Activated T-cell treated with anti-CD3 and anti-CD28 coated beads, Interleukin-2, amount 50 U/mL, for 72 hours (primary cell): Measurements from ENCODE around the gene ITPKA. TPM values are rescaled to one million over a fixed set of nuclear protein-coding genes. Genes with fewer than 3 reads are reported as not detected.

Source experiments
- ATAC-seq, 2 donors: fragments of 150-1000 bp; cut with Tn5 transposase; replicated peaks in 1 of 2; 2 replicates each; pipeline ENCODE4 v1.10.0; 2021; ENCODE audit warnings: moderate library complexity in 2 of 2, mild to moderate bottlenecking in 1 of 2
- DNase-seq, 2 donors: peaks; one replicate each; pipeline ENCODE4 v3.0.0; 2021 to 2022; ENCODE audit warnings: mixed read lengths in 1 of 2
- H3K27ac Mint-ChIP-seq: one replicate; pipeline ENCODE4 v1.8.0; 2022; ENCODE audit warnings: mild to moderate bottlenecking, moderate library complexity, mixed read lengths
- H3K27me3 Mint-ChIP-seq: one replicate; pipeline ENCODE4 v1.8.0; 2022; ENCODE audit warnings: low read depth, mixed read lengths
- H3K36me3 Mint-ChIP-seq, 2 donors: one replicate each; pipeline ENCODE4 v1.8.0; 2022; ENCODE audit warnings: mixed read lengths in 2 of 2, mild to moderate bottlenecking in 1 of 2; ENCODE audit not compliant: insufficient read depth in 2 of 2
- H3K4me1 Mint-ChIP-seq: one replicate; pipeline ENCODE4 v1.8.0; 2022; ENCODE audit warnings: low read depth, mixed read lengths
- H3K4me3 Mint-ChIP-seq, 2 donors: one replicate each; pipeline ENCODE4 v1.8.0; 2022; ENCODE audit warnings: mild to moderate bottlenecking in 2 of 2, mixed read lengths in 2 of 2, moderate library complexity in 2 of 2
- H3K9me3 Mint-ChIP-seq, 2 donors: one replicate each; pipeline ENCODE4 v1.8.0; 2022; ENCODE audit warnings: mixed read lengths in 2 of 2
- total RNA-seq, 2 donors: library from RNA; stranded (reverse); gene quantifications; one replicate each; pipeline ENCODE4 v1.2.3, GENCODE V29; 2022

Gene ITPKA
- total RNA-seq, 2 donors from 2014 or later, result 12.9 to 14.9 TPM

DNA sequence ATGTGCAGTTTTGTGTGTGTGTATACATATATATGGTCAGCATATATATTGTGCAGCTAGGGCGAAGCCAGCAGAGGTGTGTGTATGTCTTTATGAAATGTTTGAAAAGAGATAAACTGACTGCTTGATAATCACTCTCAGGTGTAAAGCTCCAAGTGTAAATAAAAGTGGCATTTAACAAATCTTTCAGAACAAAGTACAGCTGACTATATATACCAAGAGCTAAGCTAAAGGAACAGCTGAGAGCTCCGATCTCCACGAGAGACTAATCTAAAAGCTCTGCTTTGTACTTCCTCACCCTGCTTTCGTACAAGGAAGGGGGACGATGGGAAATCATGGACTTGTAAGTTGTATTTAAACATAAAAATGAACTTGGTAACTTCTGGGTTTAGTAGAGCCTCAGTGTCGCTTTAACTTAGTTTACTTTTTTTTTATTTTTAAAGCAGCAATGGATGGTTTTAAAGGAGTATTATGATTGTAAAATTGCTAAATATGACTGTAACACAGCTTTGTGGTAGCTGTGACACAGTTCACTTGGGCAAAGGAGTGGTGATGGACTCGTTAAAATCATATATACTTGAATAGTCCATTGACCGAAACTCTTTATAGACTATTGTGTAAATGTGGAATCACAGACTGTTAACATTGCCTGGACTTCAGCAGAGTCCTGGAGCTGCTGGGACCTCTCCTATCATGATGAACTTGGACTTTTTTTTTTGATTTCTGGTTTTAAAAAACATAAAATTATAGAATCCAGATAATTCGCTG lies 11.4 kb upstream of the ITPKA start:
- Mint-ChIP-seq H3K4me3 (no peak overlapping the region), H3K9me3 (no peaks in the 10 kb centered on the region), H3K27me3 (no peaks in the 10 kb centered on the region), H3K27ac (no peak overlapping the region), H3K4me1 (peaks cover 57% of the 10 kb centered on the region), H3K36me3 (peaks cover 6 to 15% of the 10 kb centered on the region in 2 donors)
- ATAC-seq (no peak), DNase-seq (no peak)

DNA sequence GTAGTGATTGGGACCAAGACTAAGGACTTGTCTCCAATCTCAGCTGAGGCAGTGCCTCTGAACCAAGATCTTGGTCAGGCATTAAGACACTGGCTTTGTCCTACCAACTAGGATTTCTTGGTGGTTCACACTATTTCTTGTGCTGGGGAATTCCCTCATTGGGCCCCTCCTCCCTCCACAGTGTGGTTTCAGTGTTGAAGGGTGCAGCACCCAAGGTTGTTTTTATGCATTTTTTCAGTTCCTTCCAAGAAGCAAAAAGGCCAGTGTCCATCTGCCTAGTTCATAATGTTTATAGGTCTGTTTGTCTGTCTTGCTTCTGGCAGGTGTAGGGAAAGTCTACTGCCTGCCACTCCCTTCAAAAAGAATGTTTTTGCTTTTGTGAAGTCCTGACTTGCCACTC lies 10.6 kb upstream of the ITPKA start:
- Mint-ChIP-seq H3K27ac (peak overlapping the region; percentile 14), H3K36me3 (peaks cover 10 to 15% of the 10 kb centered on the region in 2 donors), H3K4me1 (peaks cover 57% of the 10 kb centered on the region), H3K27me3 (peaks cover 6% of the 10 kb centered on the region), H3K4me3 (peak overlapping the region; percentile 58 to 85), H3K9me3 (no peaks in the 10 kb centered on the region)
- ATAC-seq (peak; percentile 59 to 69), DNase-seq (peak; percentile 53 to 55)

DNA sequence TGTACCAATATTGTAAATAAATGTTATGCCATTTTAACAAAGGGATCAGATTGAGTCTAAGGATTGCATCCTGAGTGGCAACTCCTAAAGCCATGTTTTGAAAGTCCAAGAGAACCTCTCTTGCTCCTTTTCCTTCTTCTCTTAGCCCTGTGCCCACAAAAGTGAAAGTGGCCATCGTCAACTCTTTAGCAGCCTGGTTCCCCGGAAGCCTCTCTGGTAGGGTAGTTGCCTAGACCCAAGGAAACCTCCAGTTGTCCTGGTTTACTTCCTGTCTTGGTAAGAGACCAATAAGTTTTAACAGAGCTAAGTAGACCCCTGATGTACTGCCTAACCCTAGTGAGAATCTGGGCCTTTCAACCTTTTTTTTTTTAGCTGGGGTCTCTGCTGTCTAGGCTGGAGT lies 10.2 kb upstream of the ITPKA start:
- no peaks in the 10 kb centered on the region for H3K9me3 Mint-ChIP-seq
- DNase-seq (peak in 1 of 2 donors; percentile 28), ATAC-seq (peak in 1 of 2 donors; percentile 40)
- H3K4me1 Mint-ChIP-seq, result peaks cover 57% of the 10 kb centered on the region
- H3K27ac Mint-ChIP-seq, result peak overlapping the region; percentile 14
- H3K36me3 Mint-ChIP-seq, result peaks cover 10 to 15% of the 10 kb centered on the region in 2 donors
- peaks cover 6% of the 10 kb centered on the region for H3K27me3 Mint-ChIP-seq
- H3K4me3 Mint-ChIP-seq, result peak overlapping the region; percentile 58 to 85

DNA sequence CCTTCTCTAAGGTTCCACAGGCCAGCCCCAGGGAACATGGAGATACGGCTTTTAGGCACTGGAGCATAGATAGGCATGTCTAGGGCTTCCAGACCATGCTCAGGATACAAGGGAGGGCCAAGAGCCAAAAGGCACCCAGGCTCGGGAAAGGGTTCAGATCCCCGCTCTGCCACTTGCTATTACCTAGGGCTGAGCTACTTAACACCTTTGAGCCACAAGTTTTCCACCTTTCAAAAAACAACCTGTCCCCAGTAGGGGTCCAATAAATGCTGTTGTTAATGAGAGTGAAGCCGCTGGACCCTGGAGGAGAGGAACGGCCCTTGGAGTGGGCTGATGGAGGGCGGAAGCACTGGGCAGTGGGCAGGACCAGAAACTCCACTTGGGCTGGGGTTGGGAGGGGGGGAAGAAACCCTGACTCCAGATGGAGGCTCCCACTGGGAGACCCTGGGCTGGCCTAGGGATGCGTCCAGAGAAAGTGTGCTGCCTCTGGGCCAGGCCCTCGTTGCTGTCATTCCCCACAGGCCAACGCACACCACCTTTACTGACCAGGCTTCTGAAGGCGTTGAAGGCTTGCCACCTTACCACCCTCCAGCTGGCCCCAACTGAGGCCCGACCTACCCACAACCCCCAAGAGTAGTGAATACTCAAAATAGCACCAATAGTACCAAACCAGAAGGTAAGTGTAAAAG lies 8.6 kb upstream of the ITPKA start:
- DNase-seq (no peak), ATAC-seq (no peak)
- Mint-ChIP-seq H3K36me3 (peaks cover 10 to 12% of the 10 kb centered on the region in 2 donors), H3K27me3 (peaks cover 6% of the 10 kb centered on the region), H3K4me3 (no peak overlapping the region), H3K27ac (no peak overlapping the region), H3K4me1 (peaks cover 63% of the 10 kb centered on the region), H3K9me3 (no peaks in the 10 kb centered on the region)

DNA sequence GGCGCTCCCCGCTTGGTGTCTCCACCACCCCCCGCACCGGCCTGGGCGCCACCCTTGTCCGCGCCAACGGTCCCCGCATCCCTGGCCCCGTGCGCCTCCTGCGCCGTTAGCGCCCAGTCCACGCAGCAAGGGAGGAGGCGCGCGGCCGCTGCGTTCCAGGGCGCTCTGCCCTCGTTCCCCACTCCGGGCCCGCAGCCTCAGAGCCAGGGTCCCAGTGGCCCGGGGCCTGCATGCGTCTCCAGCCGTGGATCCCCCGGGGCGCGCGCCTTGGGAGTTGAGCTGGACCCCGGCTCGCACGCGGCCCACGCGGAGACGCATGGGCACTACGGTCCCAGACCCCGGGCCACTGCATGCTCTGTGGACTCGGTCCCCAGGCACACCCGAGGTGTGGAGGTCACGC lies 7.4 kb upstream of the ITPKA start:
- H3K4me1 Mint-ChIP-seq, result peaks cover 72% of the 10 kb centered on the region
- peaks cover 10% of the 10 kb centered on the region for H3K27me3 Mint-ChIP-seq
- ATAC-seq (no peak), DNase-seq (no peak)
- peaks cover 0 to 2% of the 10 kb centered on the region in 2 donors for H3K9me3 Mint-ChIP-seq
- no peak overlapping the region for H3K27ac Mint-ChIP-seq
- H3K4me3 Mint-ChIP-seq, result no peak overlapping the region
- H3K36me3 Mint-ChIP-seq, result peaks cover 4 to 6% of the 10 kb centered on the region in 2 donors

DNA sequence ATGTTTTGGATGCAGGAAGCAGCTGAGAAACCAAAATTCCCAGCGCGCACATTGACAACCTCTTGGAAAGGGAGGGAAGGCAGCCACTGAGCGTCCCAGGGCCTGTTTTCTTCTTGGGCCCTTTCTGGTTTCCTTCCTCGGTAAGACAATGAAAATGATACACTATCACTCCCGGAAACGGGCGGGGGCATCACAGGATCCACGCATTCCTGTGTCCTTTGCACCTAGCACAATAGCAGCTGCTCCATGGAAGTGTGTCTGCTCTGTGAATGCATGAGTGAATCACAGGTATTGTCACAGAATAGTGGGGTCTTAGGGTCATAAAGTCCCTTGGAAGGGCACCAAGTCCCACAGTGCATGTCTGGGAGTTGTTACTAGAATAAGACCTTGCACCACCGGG lies 6.3 kb upstream of the ITPKA start:
- H3K4me3 Mint-ChIP-seq, result peak overlapping the region in 1 of 2 donors; percentile 22
- peak overlapping the region; percentile 83 for H3K27ac Mint-ChIP-seq
- H3K27me3 Mint-ChIP-seq, result peaks cover 21% of the 10 kb centered on the region
- peaks cover 0 to 2% of the 10 kb centered on the region in 2 donors for H3K9me3 Mint-ChIP-seq
- no peak for DNase-seq
- ATAC-seq, result no peak
- H3K4me1 Mint-ChIP-seq, result peaks cover 76% of the 10 kb centered on the region
- H3K36me3 Mint-ChIP-seq, result peaks cover 1 to 6% of the 10 kb centered on the region in 2 donors

DNA sequence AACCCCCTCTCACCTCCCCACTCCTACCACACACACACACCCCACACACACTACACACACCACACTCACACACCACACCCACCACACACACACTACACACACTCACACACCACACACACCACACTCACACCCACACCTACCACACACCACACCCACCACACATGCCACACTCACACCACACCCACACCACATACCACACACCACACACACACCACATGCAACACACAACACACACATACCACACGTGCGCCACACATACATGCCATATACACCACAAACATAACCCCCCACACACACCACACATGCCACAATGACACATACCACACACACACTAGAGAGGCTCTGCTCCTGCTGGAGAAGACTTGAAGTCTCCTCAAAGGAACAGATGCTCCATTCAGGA lies 5.9 kb upstream of the ITPKA start:
- peaks cover 1 to 6% of the 10 kb centered on the region in 2 donors for H3K36me3 Mint-ChIP-seq
- H3K27ac Mint-ChIP-seq, result peak overlapping the region; percentile 83
- H3K27me3 Mint-ChIP-seq, result peaks cover 25% of the 10 kb centered on the region
- ATAC-seq (peak; percentile 25 to 46), DNase-seq (peak; percentile 56 to 70)
- peaks cover 76% of the 10 kb centered on the region for H3K4me1 Mint-ChIP-seq
- H3K9me3 Mint-ChIP-seq, result peaks cover 0 to 2% of the 10 kb centered on the region in 2 donors
- H3K4me3 Mint-ChIP-seq, result peak overlapping the region; percentile 2 to 23

DNA sequence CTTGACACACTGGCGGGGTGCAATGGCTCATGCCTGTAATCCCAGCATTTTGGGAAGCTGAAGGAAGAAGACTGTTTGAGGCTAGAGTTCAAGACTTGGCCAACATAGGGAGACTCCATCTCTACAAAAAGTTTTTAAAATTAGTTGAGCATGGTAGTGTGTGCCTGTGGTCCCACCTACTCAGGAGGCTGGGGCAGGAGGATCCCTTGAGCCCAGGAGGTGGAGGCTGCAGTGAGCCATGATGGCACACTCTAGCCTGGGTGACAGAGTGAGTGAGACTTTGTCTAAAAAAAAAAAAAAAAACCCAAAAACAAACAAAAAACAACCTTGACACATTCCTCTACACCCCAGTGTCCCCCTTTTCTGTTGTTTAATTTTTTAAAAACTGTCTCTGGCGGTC lies 4.0 kb upstream of the ITPKA start:
- DNase-seq (no peak), ATAC-seq (no peak)
- Mint-ChIP-seq H3K27me3 (peaks cover 27% of the 10 kb centered on the region), H3K9me3 (peaks cover 0 to 2% of the 10 kb centered on the region in 2 donors), H3K4me3 (no peak overlapping the region), H3K4me1 (peaks cover 64% of the 10 kb centered on the region), H3K36me3 (peaks cover 1 to 6% of the 10 kb centered on the region in 2 donors), H3K27ac (no peak overlapping the region)

DNA sequence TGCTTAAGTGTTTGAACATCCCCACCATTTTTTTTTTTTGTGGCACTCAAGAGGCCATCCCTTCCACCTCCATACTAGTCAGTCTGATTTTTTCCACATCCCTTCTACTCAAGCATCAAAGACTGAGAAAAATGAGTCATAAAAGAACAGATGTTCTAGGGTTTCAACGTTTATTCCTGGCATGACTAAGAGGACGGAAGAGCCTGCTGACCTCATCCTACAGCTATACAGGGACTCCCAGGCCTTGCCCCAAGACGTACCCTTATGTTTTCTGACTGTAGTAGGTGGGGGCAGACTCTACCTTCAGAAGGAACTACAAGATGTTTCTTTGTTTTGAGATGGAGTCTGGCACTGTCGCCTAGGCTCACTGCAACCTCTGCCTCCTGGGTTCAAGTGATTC lies 3.3 kb upstream of the ITPKA start:
- peaks cover 64% of the 10 kb centered on the region for H3K4me1 Mint-ChIP-seq
- H3K27me3 Mint-ChIP-seq, result peaks cover 27% of the 10 kb centered on the region
- peaks cover 1 to 6% of the 10 kb centered on the region in 2 donors for H3K36me3 Mint-ChIP-seq
- peak overlapping the region; percentile 23 to 44 for H3K4me3 Mint-ChIP-seq
- peaks cover 0 to 2% of the 10 kb centered on the region in 2 donors for H3K9me3 Mint-ChIP-seq
- ATAC-seq (peak; percentile 70 to 74), DNase-seq (peak; percentile 69 to 74)
- peak overlapping the region; percentile 5 for H3K27ac Mint-ChIP-seq

DNA sequence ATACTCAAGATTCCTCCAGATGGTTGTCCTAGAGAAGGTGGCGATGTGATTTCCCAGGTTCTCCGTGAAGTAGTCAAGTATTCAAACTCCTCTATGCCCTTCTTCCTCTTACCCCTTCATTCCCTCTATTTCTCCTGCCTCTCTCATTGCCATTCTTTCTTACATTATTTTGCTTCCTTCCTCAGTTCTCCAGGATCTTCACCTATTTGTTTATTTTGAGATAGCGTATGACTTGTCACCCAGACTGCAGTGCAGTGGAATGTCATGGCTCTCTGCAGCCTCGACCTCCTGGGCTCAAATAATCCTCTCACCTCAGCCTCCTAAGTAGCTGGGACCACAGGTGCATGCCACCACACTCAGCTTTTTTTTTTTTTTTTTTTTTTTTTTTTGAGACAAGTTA lies 1.8 kb upstream of the ITPKA start:
- Mint-ChIP-seq H3K4me1 (peaks cover 62% of the 10 kb centered on the region), H3K27me3 (peaks cover 34% of the 10 kb centered on the region), H3K9me3 (peaks cover 0 to 2% of the 10 kb centered on the region in 2 donors), H3K4me3 (peak overlapping the region in 1 of 2 donors; percentile 1), H3K36me3 (peaks cover 1 to 6% of the 10 kb centered on the region in 2 donors), H3K27ac (no peak overlapping the region)
- DNase-seq, result no peak
- ATAC-seq, result no peak

DNA sequence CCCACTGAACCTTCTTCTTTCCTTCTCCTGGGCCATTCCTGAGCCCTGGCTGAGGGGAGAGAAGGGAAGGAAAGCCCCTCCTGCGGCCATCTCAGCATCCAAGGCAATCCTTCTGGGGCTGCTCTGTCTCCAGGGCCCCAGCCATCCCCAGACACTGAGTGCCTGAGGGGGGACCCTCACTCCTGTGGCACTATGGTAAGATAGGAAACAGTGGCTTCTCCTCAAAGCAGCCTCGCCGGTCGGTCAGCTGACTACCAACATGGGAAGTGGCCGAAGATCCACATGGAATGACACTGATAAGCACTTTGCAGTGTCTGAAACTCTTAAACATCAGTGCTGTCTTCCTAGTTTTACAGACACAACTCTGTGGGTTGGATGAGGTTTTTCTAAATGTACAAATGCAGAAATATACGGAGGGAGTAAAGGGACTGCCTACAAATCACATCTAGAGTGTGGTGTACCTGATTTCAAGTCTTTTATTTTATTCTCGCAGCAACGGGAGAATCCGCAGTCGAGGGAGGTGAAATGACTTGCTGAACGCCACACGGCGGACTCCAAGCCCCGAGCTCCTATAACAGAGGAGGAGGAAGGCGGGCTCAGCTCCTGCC lies 973 bp upstream of the ITPKA start:
- H3K36me3 Mint-ChIP-seq, result peaks cover 1 to 5% of the 10 kb centered on the region in 2 donors
- peak overlapping the region; percentile 85 to 90 for H3K4me3 Mint-ChIP-seq
- no peak for ATAC-seq
- DNase-seq, result no peak
- H3K4me1 Mint-ChIP-seq, result peaks cover 54% of the 10 kb centered on the region
- peak overlapping the region; percentile 87 for H3K27ac Mint-ChIP-seq
- peaks cover 41% of the 10 kb centered on the region for H3K27me3 Mint-ChIP-seq
- H3K9me3 Mint-ChIP-seq, result peaks cover 0 to 2% of the 10 kb centered on the region in 2 donors

DNA sequence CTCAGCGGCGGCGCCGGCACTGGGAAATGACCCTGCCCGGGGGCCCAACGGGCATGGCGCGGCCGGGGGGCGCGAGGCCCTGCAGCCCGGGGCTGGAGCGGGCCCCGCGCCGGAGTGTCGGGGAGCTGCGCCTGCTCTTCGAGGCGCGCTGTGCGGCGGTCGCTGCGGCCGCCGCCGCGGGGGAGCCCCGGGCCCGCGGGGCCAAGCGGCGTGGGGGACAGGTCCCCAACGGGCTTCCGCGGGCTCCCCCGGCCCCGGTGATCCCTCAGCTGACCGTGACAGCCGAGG lies 172 bp downstream of the ITPKA start:
- peaks cover 0 to 2% of the 10 kb centered on the region in 2 donors for H3K9me3 Mint-ChIP-seq
- no peak overlapping the region for H3K27ac Mint-ChIP-seq
- H3K27me3 Mint-ChIP-seq, result peaks cover 45% of the 10 kb centered on the region
- DNase-seq (no peak), ATAC-seq (peak; percentile 12 to 13)
- peak overlapping the region; percentile 81 to 84 for H3K4me3 Mint-ChIP-seq
- H3K4me1 Mint-ChIP-seq, result peaks cover 42% of the 10 kb centered on the region
- H3K36me3 Mint-ChIP-seq, result peaks cover 1 to 2% of the 10 kb centered on the region in 2 donors
